SU-DHL-6 (cell line): ENCODE measurements around the gene SLC26A9.

ENCODE experiments used
- H2AFZ ChIP-seq: fragments of 200-600 bp; sonication (generic); 2 replicates; pipeline ENCODE4 v1.6.1; 2014; ENCODE audit warnings: low read depth, mild to moderate bottlenecking, moderate library complexity, mixed read lengths, antibody characterized with exemption, low read length; ENCODE audit not compliant: severe bottlenecking
- H3F3A ChIP-seq: fragments of 200-600 bp; shearing (Covaris generic); 2 replicates; pipeline ENCODE4 v1.6.0; 2016; ENCODE audit warnings: antibody characterized with exemption, mild to moderate bottlenecking; ENCODE audit not compliant: insufficient read depth
- H3K27ac ChIP-seq: fragments of 200-600 bp; sonication (generic); 2 replicates; pipeline ENCODE4 v1.5.1; 2016; ENCODE audit warnings: low read depth, mild to moderate bottlenecking, low read length, moderate library complexity, mixed read lengths
- H3K27me3 ChIP-seq: fragments of 200-600 bp; sonication (generic), shearing (Covaris generic); 2 replicates; pipeline ENCODE4 v1.6.0; 2014; ENCODE audit warnings: mild to moderate bottlenecking, low read length
- H3K36me3 ChIP-seq: fragments of 200-600 bp; sonication (generic); 2 replicates; pipeline ENCODE4 v1.6.1; 2014; ENCODE audit warnings: mild to moderate bottlenecking, low read length, mixed read lengths
- H3K4me2 ChIP-seq: fragments of 300-600, 200-600 bp; shearing (Covaris generic), sonication (generic); 2 replicates; pipeline ENCODE4 v1.6.0; 2014; ENCODE audit warnings: low read length, low read depth, mild to moderate bottlenecking; ENCODE audit not compliant: poor library complexity, severe bottlenecking
- H3K4me3 ChIP-seq: fragments of 200-600 bp; sonication (generic); 2 replicates; pipeline ENCODE4 v1.5.1; 2014; ENCODE audit warnings: antibody characterized with exemption, low read length, mild to moderate bottlenecking, mixed read lengths; ENCODE audit not compliant: insufficient read depth, poor library complexity, severe bottlenecking
- H3K79me2 ChIP-seq: fragments of 200-600 bp; sonication (generic); 2 replicates; pipeline ENCODE4 v1.6.1; 2014; ENCODE audit warnings: mild to moderate bottlenecking, low read length, moderate library complexity; ENCODE audit not compliant: insufficient read depth
- H3K9ac ChIP-seq: fragments of 200-600 bp; sonication (generic); 2 replicates; pipeline ENCODE4 v1.7.0; 2014; ENCODE audit warnings: mild to moderate bottlenecking, low read length
- H3K9me2 ChIP-seq: fragments of 200-600 bp; sonication (generic); replicated peaks from 2 replicates; pipeline ENCODE4 v1.6.1; 2014; ENCODE audit warnings: low read length; ENCODE audit not compliant: insufficient read depth
- H3K9me3 ChIP-seq: fragments of 200-600 bp; sonication (generic); 2 replicates; pipeline ENCODE4 v1.6.1; 2014; ENCODE audit warnings: low read length, mixed read lengths; ENCODE audit not compliant: insufficient read depth
- H4K20me1 ChIP-seq: fragments of 200-600 bp; sonication (generic); 2 replicates; pipeline ENCODE4 v1.6.1; 2014; ENCODE audit warnings: low read depth, mild to moderate bottlenecking, antibody characterized with exemption, low read length, moderate library complexity, mixed read lengths
- EZH2phosphoT487 ChIP-seq: fragments of 200-600 bp; sonication (generic), shearing (Covaris generic); conservative IDR thresholded peaks from 2 replicates; pipeline ENCODE4 v1.6.1; 2018; ENCODE audit warnings: mild to moderate bottlenecking, antibody characterized with exemption, low read length, moderate library complexity, mixed read lengths
- TF ChIP-seq, protein P1 (sequence below): fragments of 200-600 bp; sonication (generic); IDR thresholded peaks from one replicate; pipeline ENCODE4 v1.5.1; 2017; ENCODE audit warnings: antibody characterized with exemption, mild to moderate bottlenecking, low read length, moderate library complexity; ENCODE audit not compliant: insufficient read depth, poor library complexity, severe bottlenecking

SLC26A9 gene

DNA sequence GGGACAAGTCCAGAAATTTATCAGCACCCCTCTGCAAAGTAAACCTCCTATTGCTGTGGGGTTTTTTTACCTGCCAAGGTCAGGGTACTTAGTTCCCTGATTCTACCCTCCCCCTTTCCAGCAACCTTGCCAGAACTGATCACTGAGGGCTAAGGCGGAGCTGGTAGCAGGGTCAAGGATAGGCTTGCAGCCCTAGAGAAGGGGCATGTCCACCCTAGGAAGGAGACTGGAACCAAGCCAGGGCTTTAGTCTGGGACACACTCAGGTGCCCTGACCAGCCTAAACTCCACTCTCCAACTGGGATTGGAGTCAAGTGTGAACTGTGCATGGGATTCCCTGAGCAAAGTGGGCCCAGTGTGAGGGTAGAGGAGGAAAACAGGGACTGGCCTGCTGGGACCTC lies 6.5 kb upstream of the SLC26A9 start:
- no peak overlapping the region for H3K9ac ChIP-seq
- no peaks in the 10 kb centered on the region for H3K79me2 ChIP-seq
- H3K27me3 ChIP-seq: no peaks in the 10 kb centered on the region
- H3K27ac ChIP-seq: no peak overlapping the region
- no peak overlapping the region for H3K4me3 ChIP-seq
- no peaks in the 10 kb centered on the region for H3K9me2 ChIP-seq
- H3K36me3 ChIP-seq: no peaks in the 10 kb centered on the region
- no peaks in the 10 kb centered on the region for H3K9me3 ChIP-seq
- TF ChIP-seq, protein P1, sequence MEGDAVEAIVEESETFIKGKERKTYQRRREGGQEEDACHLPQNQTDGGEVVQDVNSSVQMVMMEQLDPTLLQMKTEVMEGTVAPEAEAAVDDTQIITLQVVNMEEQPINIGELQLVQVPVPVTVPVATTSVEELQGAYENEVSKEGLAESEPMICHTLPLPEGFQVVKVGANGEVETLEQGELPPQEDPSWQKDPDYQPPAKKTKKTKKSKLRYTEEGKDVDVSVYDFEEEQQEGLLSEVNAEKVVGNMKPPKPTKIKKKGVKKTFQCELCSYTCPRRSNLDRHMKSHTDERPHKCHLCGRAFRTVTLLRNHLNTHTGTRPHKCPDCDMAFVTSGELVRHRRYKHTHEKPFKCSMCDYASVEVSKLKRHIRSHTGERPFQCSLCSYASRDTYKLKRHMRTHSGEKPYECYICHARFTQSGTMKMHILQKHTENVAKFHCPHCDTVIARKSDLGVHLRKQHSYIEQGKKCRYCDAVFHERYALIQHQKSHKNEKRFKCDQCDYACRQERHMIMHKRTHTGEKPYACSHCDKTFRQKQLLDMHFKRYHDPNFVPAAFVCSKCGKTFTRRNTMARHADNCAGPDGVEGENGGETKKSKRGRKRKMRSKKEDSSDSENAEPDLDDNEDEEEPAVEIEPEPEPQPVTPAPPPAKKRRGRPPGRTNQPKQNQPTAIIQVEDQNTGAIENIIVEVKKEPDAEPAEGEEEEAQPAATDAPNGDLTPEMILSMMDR: no peak
- no peak for TF ChIP-seq EZH2phosphoT487
- H2AFZ ChIP-seq: no peak overlapping the region
- no peaks in the 10 kb centered on the region for H4K20me1 ChIP-seq
- no peaks in the 10 kb centered on the region for H3F3A ChIP-seq
- H3K4me2 ChIP-seq: no peak overlapping the region

DNA sequence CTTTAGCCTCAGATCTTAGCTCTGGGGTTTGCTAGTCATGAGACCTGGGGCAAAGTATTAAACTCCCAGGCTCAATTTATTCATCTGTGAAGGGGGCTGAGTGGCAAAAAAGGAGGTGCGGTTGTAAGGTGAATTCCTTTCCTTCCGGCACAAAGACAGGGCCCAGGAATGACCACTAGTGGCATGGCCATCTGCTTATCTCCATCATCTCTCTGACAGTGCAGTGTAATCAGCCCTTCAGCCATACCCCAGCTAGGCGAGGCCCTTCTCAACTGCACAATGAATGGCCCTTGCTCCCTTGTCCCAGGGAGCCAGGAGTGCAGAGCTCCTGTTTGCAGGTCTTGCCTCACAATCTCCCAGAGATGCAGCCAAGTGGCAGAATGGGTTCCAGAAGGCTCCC lies 5.6 kb upstream of the SLC26A9 start:
- H3K4me2 ChIP-seq: no peak overlapping the region
- no peaks in the 10 kb centered on the region for H3K9me3 ChIP-seq
- no peaks in the 10 kb centered on the region for H3K9me2 ChIP-seq
- no peaks in the 10 kb centered on the region for H3K79me2 ChIP-seq
- H4K20me1 ChIP-seq: no peaks in the 10 kb centered on the region
- H3K4me3 ChIP-seq: no peak overlapping the region
- no peak overlapping the region for H3K9ac ChIP-seq
- H3K27me3 ChIP-seq: no peaks in the 10 kb centered on the region
- no peak overlapping the region for H2AFZ ChIP-seq
- no peaks in the 10 kb centered on the region for H3K36me3 ChIP-seq
- TF ChIP-seq, protein P1: no peak
- no peak for TF ChIP-seq EZH2phosphoT487
- no peak overlapping the region for H3K27ac ChIP-seq
- H3F3A ChIP-seq: no peaks in the 10 kb centered on the region

DNA sequence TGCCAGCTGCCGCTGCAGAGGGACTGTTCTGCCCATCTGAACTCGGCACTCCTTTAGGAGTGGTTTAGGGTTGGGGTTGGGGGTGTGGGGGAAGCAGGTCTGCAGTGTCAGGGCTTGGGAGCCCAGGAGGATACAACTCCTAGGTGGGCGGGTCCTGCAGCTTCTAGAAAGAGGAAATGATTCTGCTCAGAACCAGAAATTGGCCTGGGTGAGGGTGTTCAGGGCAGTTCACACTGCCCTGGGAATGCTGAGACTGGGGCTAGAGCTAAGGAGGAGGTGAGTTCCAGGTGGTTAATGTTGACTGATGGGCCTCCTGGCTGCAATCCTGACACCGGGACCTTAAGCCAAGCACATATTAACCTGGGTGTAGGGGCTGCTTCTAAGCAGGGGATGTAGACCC lies 4.8 kb upstream of the SLC26A9 start:
- Histone ChIP-seq H2AFZ (no peak overlapping the region), H3K27me3 (no peaks in the 10 kb centered on the region)

More for the DNA sequence above, 4.8 kb upstream of the SLC26A9 start:
- no peaks in the 10 kb centered on the region for H4K20me1 ChIP-seq
- no peak overlapping the region for H3K4me2 ChIP-seq
- no peak overlapping the region for H3K4me3 ChIP-seq
- no peaks in the 10 kb centered on the region for H3K9me3 ChIP-seq
- H3K9ac ChIP-seq: no peak overlapping the region
- TF ChIP-seq, protein P1: no peak
- no peak for TF ChIP-seq EZH2phosphoT487
- H3K9me2 ChIP-seq: no peaks in the 10 kb centered on the region
- no peak overlapping the region for H3K27ac ChIP-seq
- no peaks in the 10 kb centered on the region for H3F3A ChIP-seq
- no peaks in the 10 kb centered on the region for H3K79me2 ChIP-seq
- no peaks in the 10 kb centered on the region for H3K36me3 ChIP-seq
